ENCODE measurements around the gene HPS4. TPM values are rescaled to one million over a fixed set of nuclear protein-coding genes. Genes with fewer than 3 reads are reported as not detected.

HPS4 gene
- total RNA-seq, 1 donor from 2014 or later = 36.1 TPM

GRCh38 chr22:26406118-26406517 is 77.5 kb downstream of the HPS4 start:
- Histone ChIP-seq H3K4me3 (no peak overlapping the region), H3K9me3 (no peaks in the 10 kb centered on the region), H3K4me1 (no peaks in the 10 kb centered on the region), H3K36me3 (no peaks in the 10 kb centered on the region), H3K27ac (no peak overlapping the region), H3K27me3 (no peaks in the 10 kb centered on the region)
- DNase-seq (ENCODE audit: extremely low spot score in 2 of 2) = no peak
- TF ChIP-seq POLR2AphosphoS5 (IDR thresholded peaks at IDR 0.05; ENCODE audit: insufficient read depth in 1 of 2, low read depth in 1 of 2) (no peak), POLR2A (IDR thresholded peaks at IDR 0.05) (no peak), CTCF (IDR thresholded peaks at IDR 0.05) (no peak)
- intact Hi-C loops (cut with DNase I) = no loop called here

DNA sequence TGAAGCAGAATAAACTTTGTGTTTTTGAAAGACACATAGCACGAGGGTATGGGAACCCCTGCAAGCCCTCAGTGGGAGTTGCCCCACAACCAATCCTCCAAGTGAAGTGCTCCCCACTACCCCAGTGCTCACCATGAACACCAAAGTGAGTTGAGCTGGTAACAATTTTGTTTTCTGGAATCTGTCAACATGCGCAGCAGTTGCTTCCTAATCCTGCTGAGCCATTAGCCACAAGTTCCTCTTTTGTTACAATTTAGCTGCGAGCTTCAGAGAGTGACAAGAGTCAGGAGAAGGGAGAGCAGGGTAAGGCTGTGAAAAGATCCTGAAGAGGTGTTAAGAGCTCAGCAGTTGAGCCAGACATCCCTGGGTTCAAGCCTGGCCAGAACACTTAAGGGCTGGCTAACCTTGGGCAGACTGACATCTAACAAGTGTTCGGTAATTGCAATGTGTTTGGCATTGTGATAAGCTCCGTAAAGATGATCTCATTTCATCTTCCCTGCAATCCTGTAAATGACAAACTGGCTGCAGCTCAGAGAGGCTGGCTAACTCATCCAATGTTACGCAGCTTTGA is 78.6 kb downstream of the HPS4 start:
- intact Hi-C loops (cut with DNase I) = no loop called here
- no peaks in the 10 kb centered on the region for H3K9me3 ChIP-seq
- H3K36me3 ChIP-seq = no peaks in the 10 kb centered on the region
- DNase-seq (ENCODE audit: extremely low spot score in 2 of 2) = no peak
- no peaks in the 10 kb centered on the region for H3K27me3 ChIP-seq
- no peak overlapping the region for H3K27ac ChIP-seq
- TF ChIP-seq POLR2A (IDR thresholded peaks at IDR 0.05) (no peak), POLR2AphosphoS5 (IDR thresholded peaks at IDR 0.05; ENCODE audit: insufficient read depth in 1 of 2, low read depth in 1 of 2) (no peak), CTCF (IDR thresholded peaks at IDR 0.05) (no peak)
- H3K4me3 ChIP-seq = no peak overlapping the region
- H3K4me1 ChIP-seq = no peaks in the 10 kb centered on the region

GRCh38 chr22:26401726-26402125 is 81.9 kb downstream of the HPS4 start:
- Histone ChIP-seq H3K4me3 (no peak overlapping the region), H3K27me3 (no peaks in the 10 kb centered on the region), H3K4me1 (no peaks in the 10 kb centered on the region), H3K36me3 (no peaks in the 10 kb centered on the region), H3K9me3 (no peaks in the 10 kb centered on the region), H3K27ac (no peak overlapping the region)
- intact Hi-C loops (cut with DNase I) = no loop called here
- no peak for TF ChIP-seq POLR2A (IDR thresholded peaks at IDR 0.05)
- no peak for TF ChIP-seq POLR2AphosphoS5 (IDR thresholded peaks at IDR 0.05; ENCODE audit: insufficient read depth in 1 of 2, low read depth in 1 of 2)
- TF ChIP-seq CTCF (IDR thresholded peaks at IDR 0.05) = no peak
- DNase-seq (ENCODE audit: extremely low spot score in 2 of 2) = no peak

Other genes with a start within 250 kb of the HPS4 start
- gene ASPHD2, start 54.5 kb downstream of the HPS4 start, total RNA-seq = 2.2 TPM
- gene SRRD, start 94 bp upstream of the HPS4 start, total RNA-seq = 11.0 TPM
- 23.1 TPM for gene TFIP11, start 28.7 kb upstream of the HPS4 start, total RNA-seq
- gene TPST2, start 106.3 kb upstream of the HPS4 start, total RNA-seq = 96.3 TPM
- gene CRYBB1, start 134.2 kb upstream of the HPS4 start, total RNA-seq = not detected
- gene CRYBA4, start 138.2 kb upstream of the HPS4 start, total RNA-seq = not detected
- gene MIAT, start 173.8 kb upstream of the HPS4 start, total RNA-seq = 2.7 TPM